GM18517 (cell line): ENCODE results near the gene TBCB.
"Not testable (repeated sequence)": the region's sequence is repeated elsewhere in the genome, so short reads cannot be mapped to it uniquely, and the experiment has no call there.

Source experiments
- ATAC-seq: cut with Tn5 transposase; IDR thresholded peaks from one replicate; pipeline ENCODE4 v1.9.1; 2021; ENCODE audit warnings: mild to moderate bottlenecking, moderate library complexity; ENCODE audit not compliant: unreplicated experiment

The TBCB gene

DNA sequence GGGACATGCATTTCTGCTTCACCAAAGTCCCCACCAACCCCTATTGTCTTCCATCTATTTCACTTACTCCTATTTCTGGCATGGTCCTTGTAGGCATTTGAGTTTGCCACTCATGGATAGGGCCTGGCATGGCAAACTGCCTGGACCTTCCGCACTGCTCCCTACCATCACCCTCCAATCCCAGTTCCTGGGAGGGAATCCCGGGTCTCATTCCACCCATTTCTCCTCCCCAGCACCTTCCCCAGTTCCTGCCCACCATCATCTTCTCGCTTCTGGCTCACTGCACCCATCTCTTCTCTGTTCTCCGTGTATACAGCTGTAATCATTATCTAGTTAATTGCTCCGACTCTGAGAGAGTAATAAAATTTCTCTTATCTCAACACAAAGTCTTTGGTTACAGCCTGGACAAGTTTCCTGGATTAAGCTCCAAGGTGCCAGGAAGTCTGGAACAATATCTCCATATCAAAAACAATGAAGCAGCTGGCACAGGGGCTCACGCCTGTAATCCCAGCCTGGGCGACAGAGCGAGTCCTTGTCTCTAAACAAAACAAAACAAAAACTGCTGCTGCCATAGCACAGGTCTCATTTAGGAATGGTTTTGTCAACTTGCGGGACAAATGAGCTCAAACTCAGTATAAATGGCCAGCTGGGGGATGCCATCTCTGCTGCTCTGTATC lies 54.0 kb downstream of the TBCB start:
- no peak for ATAC-seq

DNA sequence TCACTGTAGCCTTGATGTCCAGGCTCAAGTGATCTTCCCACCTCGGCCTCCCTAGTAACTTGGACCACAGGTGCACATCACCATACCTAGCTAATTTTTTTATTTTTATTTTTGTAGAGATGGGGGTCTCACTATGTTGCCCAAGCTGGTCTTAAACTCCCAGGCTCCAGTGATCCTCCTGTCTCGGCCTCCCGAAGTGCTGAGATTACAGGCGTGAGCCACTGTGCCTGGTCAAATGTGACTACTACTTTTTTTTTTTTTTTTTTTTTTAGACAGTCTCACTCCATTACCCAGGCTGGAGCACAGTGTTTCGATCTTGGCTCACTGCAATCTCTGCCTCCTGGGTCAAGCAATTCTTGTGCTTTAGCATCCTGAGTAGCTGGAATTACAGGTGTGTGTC lies 57.6 kb downstream of the TBCB start:
- no peak for ATAC-seq

DNA sequence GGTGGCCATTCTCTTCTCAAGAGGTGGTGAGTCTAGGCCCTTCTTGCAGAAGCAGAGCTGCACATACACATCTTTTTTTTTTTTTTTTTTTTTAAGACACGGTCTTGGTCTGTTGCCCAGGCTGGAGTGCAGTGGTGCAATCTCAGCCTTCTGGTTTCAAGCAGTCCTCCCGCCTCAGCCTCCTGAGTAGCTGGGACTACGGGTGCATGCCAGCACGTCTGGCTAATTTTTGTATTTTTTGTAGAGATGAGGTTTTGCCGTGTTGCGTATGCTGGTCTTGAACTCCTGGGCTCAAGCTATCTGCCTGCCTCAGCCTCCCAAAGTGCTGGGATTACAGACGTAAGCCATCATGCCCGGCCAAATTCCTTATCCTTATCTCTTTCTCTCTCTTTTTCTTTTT lies 58.6 kb downstream of the TBCB start:
- ATAC-seq, result not testable (repeated sequence)
